HG03342 (cell line): ENCODE data around the gene CEP89.
"Not testable (repeated sequence)": the region's sequence is repeated elsewhere in the genome, so short reads cannot be mapped to it uniquely, and the experiment has no call there.

Experiments
- ATAC-seq: cut with Tn5 transposase; IDR thresholded peaks from one replicate; pipeline ENCODE4 v1.9.1; 2021; ENCODE audit warnings: mild to moderate bottlenecking, moderate library complexity; ENCODE audit not compliant: unreplicated experiment

CEP89 gene

DNA sequence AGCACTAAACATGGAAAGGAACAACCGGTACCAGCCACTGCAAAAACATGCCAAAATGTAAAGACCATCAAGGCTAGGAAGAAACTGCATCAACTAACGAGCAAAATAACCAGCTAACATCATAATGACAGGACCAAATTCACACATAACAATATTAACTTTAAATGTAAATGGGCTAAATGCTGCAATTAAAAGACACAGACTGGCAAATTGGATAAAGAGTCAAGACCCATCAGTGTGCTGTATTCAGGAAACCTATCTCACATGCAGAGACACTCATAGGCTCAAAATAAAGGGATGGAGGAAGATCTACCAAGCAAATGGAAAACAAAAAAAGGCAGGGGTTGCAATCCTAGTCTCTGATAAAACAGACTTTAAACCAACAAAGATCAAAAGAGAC, 123.7 kb downstream of the CEP89 start:
- not testable (repeated sequence) for ATAC-seq

- no peak for ATAC-seq
Observed at GRCh38 chr19:32843716-32844245, 128.0 kb downstream of the CEP89 start.

- no peak for ATAC-seq
Observed at GRCh38 chr19:32842061-32842460, 129.7 kb downstream of the CEP89 start.

DNA sequence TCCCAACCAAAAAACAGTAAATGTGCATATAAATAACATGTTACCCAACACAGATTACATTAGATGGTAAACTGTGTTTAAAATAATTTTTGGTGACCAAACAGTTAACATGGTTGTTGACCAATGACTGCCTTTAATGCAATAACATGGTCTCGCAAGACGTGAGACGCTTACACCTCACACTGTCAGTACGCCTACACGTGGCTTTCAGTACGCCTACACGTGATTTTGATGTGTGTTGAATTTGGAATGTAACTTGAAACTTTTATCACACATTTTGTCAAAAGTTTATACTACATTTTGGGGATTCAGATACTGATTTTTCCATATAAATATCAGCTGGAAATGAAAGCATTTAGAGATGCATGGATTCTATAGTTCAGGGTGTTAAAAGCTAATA, 134.2 kb downstream of the CEP89 start:
- no peak for ATAC-seq

DNA sequence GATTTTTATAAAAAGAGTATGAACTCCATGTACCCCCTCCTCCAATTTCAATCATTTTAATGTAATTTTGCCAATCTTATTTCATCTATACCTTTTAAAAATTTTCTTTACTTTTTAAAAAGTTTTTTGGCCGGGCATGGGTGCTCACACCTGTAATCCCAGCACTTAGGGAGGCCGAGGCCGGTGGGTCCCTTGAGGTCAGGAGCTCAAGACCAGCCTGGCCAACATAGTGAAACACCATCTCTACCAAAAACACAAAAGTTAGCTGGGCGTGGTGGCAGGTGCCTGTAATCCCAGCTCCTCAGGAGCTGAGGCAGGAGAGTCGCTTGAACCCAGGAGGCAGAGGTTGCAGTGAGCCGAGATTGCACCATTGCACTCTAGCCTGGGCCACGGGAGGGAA, 138.4 kb downstream of the CEP89 start:
- not testable (repeated sequence) for ATAC-seq

- not testable (repeated sequence) for ATAC-seq
Observed at GRCh38 chr19:32832825-32833224, 138.9 kb downstream of the CEP89 start.

GRCh38 chr19:32832094-32832493, 139.7 kb downstream of the CEP89 start:
- not testable (repeated sequence) for ATAC-seq

DNA sequence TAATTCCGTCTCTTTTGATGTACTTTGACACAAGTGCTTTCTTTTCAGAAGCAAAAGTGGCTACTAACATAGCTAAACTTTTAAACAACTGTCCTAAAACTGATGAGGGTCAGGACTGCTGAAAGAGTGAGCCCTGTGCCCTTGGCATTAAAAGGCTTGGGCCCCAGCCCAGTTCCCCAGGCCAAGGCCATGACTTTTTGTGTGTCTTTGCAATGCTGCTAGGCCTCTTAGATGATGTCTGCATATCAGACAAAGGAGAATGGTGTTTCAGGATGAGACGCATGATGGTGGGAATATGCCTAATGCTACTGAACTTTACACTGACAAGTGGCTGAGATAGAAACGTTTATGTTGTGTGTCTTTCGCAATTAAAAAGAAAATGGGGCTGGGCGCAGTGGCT, 140.1 kb downstream of the CEP89 start:
- ATAC-seq = no peak

GRCh38 chr19:32830231-32831014, 141.3 kb downstream of the CEP89 start:
- ATAC-seq = no peak

DNA sequence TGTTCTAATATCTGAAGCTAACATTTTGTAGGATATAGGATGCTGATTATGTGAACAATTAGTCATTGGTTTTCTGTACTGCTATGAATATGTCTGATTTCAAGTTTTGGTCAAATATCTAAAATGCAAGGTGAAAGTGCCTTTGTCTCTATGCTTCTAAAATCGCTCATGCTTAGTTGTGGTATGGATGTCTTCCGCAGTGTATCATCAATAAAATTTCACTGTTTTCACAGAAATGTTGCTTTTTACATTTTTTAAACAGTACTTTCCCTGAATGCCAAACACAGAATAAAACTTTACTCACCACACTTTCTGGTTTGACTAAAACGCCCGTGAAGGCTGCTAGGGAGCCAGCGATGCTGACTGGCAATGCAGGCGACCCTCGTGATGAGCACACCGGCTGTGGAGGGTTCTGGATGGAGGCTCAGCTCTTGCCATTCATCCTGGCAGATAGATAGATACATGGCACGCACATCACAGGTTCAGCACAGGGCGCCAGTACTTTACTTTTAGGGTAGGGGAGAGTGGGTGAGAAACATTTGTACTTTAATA, 142.3 kb downstream of the CEP89 start:
- no peak for ATAC-seq

- ATAC-seq = no peak
Observed at GRCh38 chr19:32828643-32829344, 143.0 kb downstream of the CEP89 start.

- no peak for ATAC-seq
Observed at GRCh38 chr19:32828139-32828538, 143.6 kb downstream of the CEP89 start.
